Progenitor cell of endocrine pancreas (in vitro differentiated cells): Measurements from ENCODE around the gene RBMY1F. TPM values are rescaled to one million over a fixed set of nuclear protein-coding genes. Genes with fewer than 3 reads are reported as not detected.
"Not testable (repeated sequence)": the region's sequence is repeated elsewhere in the genome, so short reads cannot be mapped to it uniquely, and the experiment has no call there.

ENCODE experiments used
- DNase-seq: peaks from one replicate; pipeline ENCODE4 v3.0.0; 2021; ENCODE audit warnings: low spot score; ENCODE audit not compliant: unreplicated experiment
- H3K27ac Mint-ChIP-seq: 2 replicates; pipeline ENCODE4 v1.8.0; 2021; ENCODE audit warnings: mild to moderate bottlenecking, moderate library complexity, mixed read lengths
- H3K27me3 Mint-ChIP-seq: 2 replicates; pipeline ENCODE4 v1.8.0; 2021; ENCODE audit warnings: mixed read lengths
- H3K36me3 Mint-ChIP-seq: 2 replicates; pipeline ENCODE4 v1.8.0; 2022; ENCODE audit warnings: mixed read lengths; ENCODE audit not compliant: insufficient read depth
- H3K4me1 Mint-ChIP-seq: 2 replicates; pipeline ENCODE4 v1.8.0; 2021; ENCODE audit warnings: low read depth, mixed read lengths
- H3K4me3 Mint-ChIP-seq: 2 replicates; pipeline ENCODE4 v1.8.0; 2021; ENCODE audit warnings: low read depth, mild to moderate bottlenecking, moderate library complexity, mixed read lengths
- H3K9me3 Mint-ChIP-seq: 2 replicates; pipeline ENCODE4 v1.8.0; 2021; ENCODE audit warnings: low read depth, mixed read lengths
- long read RNA-seq: library from polyadenylated mRNA; unstranded; transcript quantifications from one replicate; pipeline ENCODE4 v2.0.0, GENCODE V29; 2020
- total RNA-seq: library from RNA; stranded (reverse); gene quantifications from 2 replicates; pipeline ENCODE4 v1.2.1, GENCODE V29; 2021

Gene RBMY1F
- not detected in 2 replicates for total RNA-seq
- long read RNA-seq, result 0 reads

- not testable (repeated sequence) for H3K9me3 Mint-ChIP-seq, H3K4me1 Mint-ChIP-seq, H3K27me3 Mint-ChIP-seq, H3K4me3 Mint-ChIP-seq, H3K36me3 Mint-ChIP-seq, DNase-seq, H3K27ac Mint-ChIP-seq
Measured at GRCh38 chrY:22182823-22183222, at the start of gene RBMY1F. TSS of gene RBMY1F (minus strand) at chrY:22182923. CDS start at chrY:22180969, 1,954 bp downstream.

GRCh38 chrY:22151144-22151543 lies 31.6 kb downstream of the RBMY1F start:
- DNase-seq, H3K4me3 Mint-ChIP-seq, H3K4me1 Mint-ChIP-seq, H3K9me3 Mint-ChIP-seq, H3K27me3 Mint-ChIP-seq, H3K36me3 Mint-ChIP-seq, H3K27ac Mint-ChIP-seq: not testable (repeated sequence)

- not testable (repeated sequence) for H3K27ac Mint-ChIP-seq, H3K4me1 Mint-ChIP-seq, H3K27me3 Mint-ChIP-seq, H3K9me3 Mint-ChIP-seq, H3K4me3 Mint-ChIP-seq, DNase-seq, H3K36me3 Mint-ChIP-seq
Measured at GRCh38 chrY:22141011-22141695, 41.6 kb downstream of the RBMY1F start.

GRCh38 chrY:22134719-22135118 lies 48.0 kb downstream of the RBMY1F start:
- not testable (repeated sequence) for H3K27me3 Mint-ChIP-seq, H3K27ac Mint-ChIP-seq, H3K36me3 Mint-ChIP-seq, H3K4me1 Mint-ChIP-seq, H3K4me3 Mint-ChIP-seq, H3K9me3 Mint-ChIP-seq, DNase-seq

- not testable (repeated sequence) for H3K4me1 Mint-ChIP-seq, H3K9me3 Mint-ChIP-seq
Measured at GRCh38 chrY:22130494-22130893, 52.2 kb downstream of the RBMY1F start.

More at GRCh38 chrY:22130494-22130893, 52.2 kb downstream of the RBMY1F start:
- not testable (repeated sequence) for H3K27ac Mint-ChIP-seq, H3K4me3 Mint-ChIP-seq, H3K36me3 Mint-ChIP-seq, H3K27me3 Mint-ChIP-seq, DNase-seq

Other genes starting within 250 kb of the RBMY1F start
- gene RBMY1J, start 220.5 kb upstream of the RBMY1F start, total RNA-seq, result not detected in 2 replicates